Measurements from ENCODE around the gene VTI1A.

GRCh38 chr10:112546474-112546873 lies 99.5 kb downstream of the VTI1A start:
- TF ChIP-seq CTCF (conservative IDR thresholded peaks at IDR 0.05; ENCODE audit: low read depth in 2 of 2) (no peak), ETS1 (IDR thresholded peaks at IDR 0.05) (no peak), POLR2AphosphoS5 (IDR thresholded peaks at IDR 0.05; ENCODE audit: low read depth) (no peak), REST (IDR thresholded peaks at IDR 0.05; ENCODE audit: unreplicated experiment) (no peak), EZH2 (IDR thresholded peaks at IDR 0.05; ENCODE audit: low read depth, unreplicated experiment) (no peak), CREB1 (CRISPR knock-in tag; IDR thresholded peaks at IDR 0.05; ENCODE audit: low read depth) (no peak), ZNF114 (CRISPR knock-in tag; IDR thresholded peaks at IDR 0.05) (no peak), EZH2phosphoT487 (IDR thresholded peaks at IDR 0.05; ENCODE audit: unreplicated experiment) (no peak)
